ENCODE results near the gene CEACAM20. TPM values are rescaled to one million over a fixed set of nuclear protein-coding genes. Genes with fewer than 3 reads are reported as not detected.
"Not testable (repeated sequence)": the region's sequence is repeated elsewhere in the genome, so short reads cannot be mapped to it uniquely, and the experiment has no call there.

CEACAM20 gene
- polyA plus RNA-seq, 6 donors from 2014 or later = not detected

DNA sequence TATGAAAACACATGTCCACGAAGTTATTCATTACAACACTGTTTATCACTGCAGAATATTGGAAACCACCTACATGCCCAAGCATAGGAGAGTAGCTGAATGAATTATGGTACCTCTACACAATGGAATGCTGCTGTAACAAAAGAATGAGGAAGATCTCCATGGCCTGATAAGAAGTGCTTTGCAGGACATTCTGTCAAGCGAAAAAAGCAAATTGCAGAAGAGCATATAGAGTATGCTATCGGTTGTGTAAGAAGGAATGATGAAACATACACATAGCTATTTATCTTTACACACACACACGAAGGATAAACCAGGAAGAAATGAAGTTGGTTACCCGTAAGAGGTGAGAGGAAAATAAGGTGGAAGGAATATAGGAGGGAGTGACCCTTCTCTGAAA, 37.5 kb upstream of the CEACAM20 start:
- Mint-ChIP-seq H3K36me3 (no peaks in the 10 kb centered on the region), H3K27ac (no peak overlapping the region), H3K4me1 (peaks cover 0 to 8% (median 2%) of the 10 kb centered on the region in 3 donors), H3K27me3 (peaks cover 26 to 60% (median 28%) of the 10 kb centered on the region in 3 donors), H3K9me3 (peaks cover 0 to 8% (median 0%) of the 10 kb centered on the region in 7 donors), H3K4me3 (no peak overlapping the region)
- DNase-seq (no peak), ATAC-seq (ENCODE audit: low read depth in 2 of 2) (no peak)

GRCh38 chr19:44563086-44563655, 33.7 kb upstream of the CEACAM20 start:
- DNase-seq; ATAC-seq (ENCODE audit: low read depth in 2 of 2); H3K4me1 Mint-ChIP-seq; H3K9me3 Mint-ChIP-seq; H3K27ac Mint-ChIP-seq; H3K4me3 Mint-ChIP-seq; H3K36me3 Mint-ChIP-seq: not testable (repeated sequence)
- peaks cover 20 to 58% (median 31%) of the 10 kb centered on the region in 3 donors for H3K27me3 Mint-ChIP-seq

DNA sequence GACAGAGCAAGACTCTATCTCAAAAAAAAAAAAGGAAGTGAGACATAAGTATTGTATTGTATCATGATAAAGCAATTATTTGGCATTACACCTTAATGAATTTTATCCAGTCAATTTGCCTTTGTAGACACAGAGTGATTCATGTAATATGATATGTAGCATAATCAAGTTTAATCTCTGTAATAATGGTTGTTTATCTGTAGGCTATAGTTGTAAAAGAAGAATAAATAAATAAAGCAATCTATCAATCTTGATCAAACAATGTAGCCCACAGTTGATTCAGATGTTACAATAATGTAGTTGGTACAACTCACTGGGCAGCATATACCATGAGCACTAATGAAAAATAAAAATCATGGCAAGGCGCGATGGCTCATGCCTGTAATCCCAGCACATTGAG, 28.5 kb upstream of the CEACAM20 start:
- H3K4me3 Mint-ChIP-seq = no peak overlapping the region
- H3K4me1 Mint-ChIP-seq = no peaks in the 10 kb centered on the region
- no peak overlapping the region for H3K27ac Mint-ChIP-seq
- ATAC-seq (ENCODE audit: low read depth in 2 of 2) (no peak), DNase-seq (no peak)
- H3K36me3 Mint-ChIP-seq = peaks cover 0 to 7% of the 10 kb centered on the region in 2 donors
- peaks cover 0 to 18% (median 5%) of the 10 kb centered on the region in 7 donors for H3K9me3 Mint-ChIP-seq
- peaks cover 15 to 43% (median 38%) of the 10 kb centered on the region in 3 donors for H3K27me3 Mint-ChIP-seq

- Mint-ChIP-seq H3K4me1 (no peaks in the 10 kb centered on the region), H3K27me3 (peaks cover 18 to 29% (median 26%) of the 10 kb centered on the region in 3 donors)
Measured at GRCh38 chr19:44554641-44555246, 25.3 kb upstream of the CEACAM20 start.

GRCh38 chr19:44553478-44554171, 24.1 kb upstream of the CEACAM20 start:
- Mint-ChIP-seq H3K27ac (peak overlapping the region in 1 of 6 donors; percentile 65), H3K4me1 (no peaks in the 10 kb centered on the region), H3K9me3 (peaks cover 0 to 30% (median 10%) of the 10 kb centered on the region in 7 donors), H3K27me3 (peaks cover 22 to 27% (median 26%) of the 10 kb centered on the region in 3 donors), H3K36me3 (peaks cover 0 to 7% of the 10 kb centered on the region in 2 donors), H3K4me3 (no peak overlapping the region)
- DNase-seq (no peak), ATAC-seq (ENCODE audit: low read depth in 2 of 2) (no peak)

More at GRCh38 chr19:44554641-44555246, 25.3 kb upstream of the CEACAM20 start:
- Mint-ChIP-seq H3K36me3 (peaks cover 0 to 7% of the 10 kb centered on the region in 2 donors), H3K9me3 (peaks cover 0 to 30% (median 10%) of the 10 kb centered on the region in 7 donors), H3K4me3 (no peak overlapping the region), H3K27ac (no peak overlapping the region)
- DNase-seq (no peak), ATAC-seq (ENCODE audit: low read depth in 2 of 2) (no peak)

GRCh38 chr19:44552324-44552723, 22.8 kb upstream of the CEACAM20 start:
- H3K4me1 Mint-ChIP-seq = no peaks in the 10 kb centered on the region
- H3K27me3 Mint-ChIP-seq = peaks cover 26 to 33% (median 30%) of the 10 kb centered on the region in 3 donors
- H3K27ac Mint-ChIP-seq = no peak overlapping the region
- H3K4me3 Mint-ChIP-seq = peak overlapping the region in 1 of 8 donors; percentile 10
- no peak for DNase-seq
- no peak for ATAC-seq (ENCODE audit: low read depth in 2 of 2)
- H3K36me3 Mint-ChIP-seq = peaks cover 0 to 7% of the 10 kb centered on the region in 2 donors
- peaks cover 0 to 30% (median 10%) of the 10 kb centered on the region in 7 donors for H3K9me3 Mint-ChIP-seq

- DNase-seq = no peak
- H3K9me3 Mint-ChIP-seq = peaks cover 0 to 30% (median 11%) of the 10 kb centered on the region in 7 donors
- peaks cover 0 to 7% of the 10 kb centered on the region in 2 donors for H3K36me3 Mint-ChIP-seq
- H3K27ac Mint-ChIP-seq = no peak overlapping the region
- H3K4me1 Mint-ChIP-seq = no peaks in the 10 kb centered on the region
- no peak for ATAC-seq (ENCODE audit: low read depth in 2 of 2)
- H3K4me3 Mint-ChIP-seq = no peak overlapping the region
- peaks cover 26 to 37% (median 30%) of the 10 kb centered on the region in 3 donors for H3K27me3 Mint-ChIP-seq
Measured at GRCh38 chr19:44551850-44552249, 22.4 kb upstream of the CEACAM20 start.

GRCh38 chr19:44550976-44551375, 21.5 kb upstream of the CEACAM20 start:
- Mint-ChIP-seq H3K9me3 (peaks cover 0 to 30% (median 11%) of the 10 kb centered on the region in 7 donors), H3K27me3 (peaks cover 18 to 37% (median 30%) of the 10 kb centered on the region in 3 donors)
- not testable (repeated sequence) for H3K4me3 Mint-ChIP-seq; H3K36me3 Mint-ChIP-seq; H3K27ac Mint-ChIP-seq; DNase-seq; ATAC-seq (ENCODE audit: low read depth in 2 of 2); H3K4me1 Mint-ChIP-seq

GRCh38 chr19:44549507-44549906, 20.0 kb upstream of the CEACAM20 start:
- Mint-ChIP-seq H3K27me3 (peaks cover 20 to 36% (median 30%) of the 10 kb centered on the region in 3 donors), H3K9me3 (peaks cover 0 to 26% (median 11%) of the 10 kb centered on the region in 7 donors), H3K4me1 (no peaks in the 10 kb centered on the region), H3K36me3 (peaks cover 0 to 10% of the 10 kb centered on the region in 2 donors), H3K4me3 (no peak overlapping the region), H3K27ac (no peak overlapping the region)
- ATAC-seq (ENCODE audit: low read depth in 2 of 2) = no peak
- DNase-seq = no peak

DNA sequence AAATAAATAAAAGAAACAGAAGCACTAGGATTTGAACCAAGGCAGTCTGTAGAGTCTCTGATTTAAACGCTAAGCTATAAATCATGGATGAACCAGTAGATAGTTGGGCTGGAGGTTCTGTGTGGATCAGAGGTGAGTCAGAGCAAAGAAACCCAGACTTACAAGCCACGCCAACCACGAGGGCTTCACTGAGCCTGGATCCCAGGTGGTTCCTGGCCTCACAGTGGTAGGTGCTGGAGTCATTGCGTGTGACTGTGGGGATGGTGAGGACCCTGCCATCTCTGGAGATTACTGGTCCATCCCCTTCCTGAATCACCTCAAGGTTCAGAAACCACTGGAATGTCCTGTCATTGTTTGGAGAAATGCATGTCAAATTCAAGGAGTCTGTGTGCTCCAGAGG, 19.3 kb upstream of the CEACAM20 start:
- peaks cover 0 to 17% of the 10 kb centered on the region in 2 donors for H3K36me3 Mint-ChIP-seq

DNA sequence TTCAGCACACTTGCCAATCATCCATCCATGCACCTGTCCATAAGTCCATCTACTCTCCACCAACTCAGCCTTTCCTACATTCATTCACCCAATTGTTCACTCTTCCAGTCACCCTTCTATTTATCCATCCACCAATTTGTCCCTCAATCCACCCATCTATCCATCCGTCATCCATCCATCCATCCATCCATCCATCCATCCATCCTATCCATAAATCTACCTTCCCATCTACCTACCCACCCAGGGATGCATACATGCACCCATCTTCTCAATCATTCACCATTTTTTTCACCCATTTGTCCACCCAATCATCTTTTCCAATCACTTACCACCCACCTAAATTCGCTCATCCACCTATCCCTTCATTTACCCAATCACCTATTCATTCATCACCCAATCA, 14.6 kb upstream of the CEACAM20 start:
- peaks cover 35 to 53% (median 44%) of the 10 kb centered on the region in 3 donors for H3K27me3 Mint-ChIP-seq
- peak overlapping the region in 1 of 6 donors; percentile 74 for H3K27ac Mint-ChIP-seq
- ATAC-seq (ENCODE audit: low read depth in 2 of 2) (no peak), DNase-seq (no peak)
- no peak overlapping the region for H3K4me3 Mint-ChIP-seq
- peaks cover 4 to 20% of the 10 kb centered on the region in 2 donors for H3K36me3 Mint-ChIP-seq
- peaks cover 3 to 17% (median 6%) of the 10 kb centered on the region in 7 donors for H3K9me3 Mint-ChIP-seq
- no peaks in the 10 kb centered on the region for H3K4me1 Mint-ChIP-seq

More for the DNA sequence above, 19.3 kb upstream of the CEACAM20 start:
- Mint-ChIP-seq H3K27me3 (peaks cover 20 to 38% (median 38%) of the 10 kb centered on the region in 3 donors), H3K27ac (no peak overlapping the region), H3K4me1 (no peaks in the 10 kb centered on the region), H3K9me3 (peaks cover 0 to 24% (median 16%) of the 10 kb centered on the region in 7 donors), H3K4me3 (no peak overlapping the region)
- ATAC-seq (ENCODE audit: low read depth in 2 of 2) (no peak), DNase-seq (no peak)

DNA sequence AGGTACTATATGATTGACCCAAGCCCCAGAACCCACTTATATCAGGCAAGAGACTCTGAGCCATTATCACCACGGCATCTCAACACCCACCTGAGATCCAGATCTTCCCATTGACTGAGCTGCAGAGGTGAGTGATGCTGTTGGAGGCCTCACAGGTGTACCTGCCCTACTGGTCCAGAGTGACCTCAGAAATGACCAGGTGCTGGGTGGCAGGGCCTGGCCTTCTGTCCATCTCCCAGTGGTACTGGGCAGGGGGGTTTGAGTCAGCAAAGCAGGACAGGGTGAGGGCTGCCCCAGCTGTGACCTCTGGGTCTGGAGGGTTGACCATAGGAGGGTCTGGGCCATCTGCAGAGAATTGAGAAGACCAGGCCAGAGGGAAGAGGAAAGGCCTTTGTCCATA, 13.2 kb upstream of the CEACAM20 start:
- Mint-ChIP-seq H3K27ac (no peak overlapping the region), H3K27me3 (peaks cover 27 to 62% (median 48%) of the 10 kb centered on the region in 3 donors), H3K9me3 (peaks cover 4 to 24% (median 12%) of the 10 kb centered on the region in 7 donors), H3K36me3 (peaks cover 4 to 20% of the 10 kb centered on the region in 2 donors), H3K4me3 (no peak overlapping the region), H3K4me1 (no peaks in the 10 kb centered on the region)
- no peak for ATAC-seq (ENCODE audit: low read depth in 2 of 2)
- DNase-seq = no peak

- H3K36me3 Mint-ChIP-seq = peaks cover 4 to 22% of the 10 kb centered on the region in 2 donors
- H3K4me3 Mint-ChIP-seq = no peak overlapping the region
- H3K9me3 Mint-ChIP-seq = peaks cover 7 to 35% (median 18%) of the 10 kb centered on the region in 7 donors
- peaks cover 35 to 72% (median 54%) of the 10 kb centered on the region in 3 donors for H3K27me3 Mint-ChIP-seq
- no peaks in the 10 kb centered on the region for H3K4me1 Mint-ChIP-seq
- no peak overlapping the region for H3K27ac Mint-ChIP-seq
- ATAC-seq (ENCODE audit: low read depth in 2 of 2) (no peak), DNase-seq (no peak)
Measured at GRCh38 chr19:44540736-44541135, 11.3 kb upstream of the CEACAM20 start.
